ENCODE data around the gene ADAM19.

Gene ADAM19

DNA sequence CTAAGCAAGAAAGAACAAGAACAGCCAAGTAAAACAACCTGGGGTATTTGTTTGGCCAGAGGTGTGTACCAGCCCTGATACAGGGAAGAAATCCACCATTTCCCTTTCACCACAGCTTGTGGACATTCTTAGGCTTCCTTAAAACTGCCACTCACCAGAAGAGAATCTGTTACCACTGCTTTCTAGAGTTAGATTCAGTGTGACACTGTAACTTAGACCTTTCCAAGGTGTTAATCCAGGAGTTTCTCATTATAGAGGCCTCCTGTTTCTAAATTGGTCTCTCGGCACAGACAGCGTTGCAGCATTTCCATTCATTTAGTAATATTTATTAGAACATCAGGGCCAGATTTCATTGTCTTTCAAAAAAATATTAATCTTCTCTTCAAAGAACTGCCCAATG lies 60.6 kb downstream of the ADAM19 start:
- TF ChIP-seq, protein P1, sequence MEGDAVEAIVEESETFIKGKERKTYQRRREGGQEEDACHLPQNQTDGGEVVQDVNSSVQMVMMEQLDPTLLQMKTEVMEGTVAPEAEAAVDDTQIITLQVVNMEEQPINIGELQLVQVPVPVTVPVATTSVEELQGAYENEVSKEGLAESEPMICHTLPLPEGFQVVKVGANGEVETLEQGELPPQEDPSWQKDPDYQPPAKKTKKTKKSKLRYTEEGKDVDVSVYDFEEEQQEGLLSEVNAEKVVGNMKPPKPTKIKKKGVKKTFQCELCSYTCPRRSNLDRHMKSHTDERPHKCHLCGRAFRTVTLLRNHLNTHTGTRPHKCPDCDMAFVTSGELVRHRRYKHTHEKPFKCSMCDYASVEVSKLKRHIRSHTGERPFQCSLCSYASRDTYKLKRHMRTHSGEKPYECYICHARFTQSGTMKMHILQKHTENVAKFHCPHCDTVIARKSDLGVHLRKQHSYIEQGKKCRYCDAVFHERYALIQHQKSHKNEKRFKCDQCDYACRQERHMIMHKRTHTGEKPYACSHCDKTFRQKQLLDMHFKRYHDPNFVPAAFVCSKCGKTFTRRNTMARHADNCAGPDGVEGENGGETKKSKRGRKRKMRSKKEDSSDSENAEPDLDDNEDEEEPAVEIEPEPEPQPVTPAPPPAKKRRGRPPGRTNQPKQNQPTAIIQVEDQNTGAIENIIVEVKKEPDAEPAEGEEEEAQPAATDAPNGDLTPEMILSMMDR (IDR thresholded peaks at IDR 0.05; ENCODE audit: low read depth, low read length, missing control alignments), result no peak
- in situ Hi-C loops (cut with HindIII; ENCODE audit: low pct_ligation_motif_present, low sequenced_read_pairs), result no loop called here
- Histone ChIP-seq H3K4me3 (ENCODE audit: low read depth, low read length) (no peak overlapping the region), H3K27ac (no peak overlapping the region), H3K36me3 (replicated peaks) (peaks cover 69% of the 10 kb centered on the region), H3K27me3 (replicated peaks) (no peaks in the 10 kb centered on the region)
- DNase-seq, result no peak

DNA sequence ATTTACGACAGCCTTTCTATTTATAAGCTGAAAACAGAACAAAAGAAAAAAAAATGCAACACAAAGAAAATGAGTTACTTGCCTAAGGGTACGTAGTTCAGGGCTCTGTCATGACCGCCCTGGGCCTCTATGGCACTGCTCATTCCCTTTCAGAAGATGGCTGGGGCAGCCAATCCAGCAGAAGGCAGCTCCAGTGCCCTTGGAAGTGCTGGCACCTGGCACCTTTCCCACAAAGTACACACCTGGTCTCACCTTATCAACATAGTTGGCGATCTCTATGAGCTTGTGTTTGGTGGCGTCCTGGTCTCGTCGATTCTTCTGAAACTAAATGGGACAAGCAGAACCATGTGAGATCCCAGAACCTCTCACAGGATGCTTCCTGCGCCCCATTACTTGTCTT lies 62.4 kb downstream of the ADAM19 start:
- H3K27ac ChIP-seq, result peak overlapping the region; percentile 99
- H3K36me3 ChIP-seq (replicated peaks), result peaks cover 67% of the 10 kb centered on the region

DNA sequence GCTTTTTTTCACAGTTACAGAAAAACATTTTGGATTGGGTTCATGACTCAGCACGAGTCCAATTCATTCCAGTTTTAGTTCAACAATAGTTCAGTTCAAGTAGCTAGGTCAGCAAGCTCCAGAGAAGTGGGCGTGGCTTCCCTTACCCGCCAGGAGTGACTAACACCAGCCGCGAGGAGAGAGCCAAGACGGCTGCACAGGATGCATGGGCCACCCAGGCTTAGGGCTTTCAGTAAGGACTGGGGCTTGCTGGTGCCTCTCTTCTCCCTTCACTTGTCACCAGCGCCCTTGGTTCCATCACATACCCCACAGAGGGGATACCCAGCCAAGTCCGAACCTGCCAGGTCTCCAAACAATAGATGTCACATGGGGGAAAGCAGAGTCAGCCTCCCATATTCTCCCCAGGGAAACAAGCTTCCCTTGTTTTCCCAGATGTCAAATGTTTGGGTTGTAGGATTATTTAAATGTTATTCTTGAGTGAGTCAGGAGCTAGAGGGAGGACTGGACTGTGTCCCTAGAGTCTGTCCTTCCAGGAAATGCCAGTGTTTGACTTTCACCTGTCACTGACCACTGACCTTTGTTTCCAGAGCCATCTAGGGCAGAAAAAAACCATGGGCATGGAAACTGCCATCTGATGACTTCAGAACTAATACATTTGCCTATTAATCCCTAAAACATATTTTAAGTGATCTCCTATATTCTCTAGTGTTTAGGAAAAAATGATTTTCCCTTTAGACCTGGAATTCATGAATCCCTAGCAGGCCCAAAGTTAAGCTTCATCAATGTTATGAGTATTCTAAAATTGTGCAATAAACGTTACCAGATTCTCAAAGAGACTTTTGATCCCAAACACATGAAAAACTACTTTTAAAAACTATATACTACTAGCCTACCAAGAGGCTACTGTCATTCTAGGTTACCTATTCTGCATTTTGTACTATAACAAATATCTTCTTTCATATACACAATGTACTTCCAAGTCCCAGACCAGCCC lies 63.6 kb downstream of the ADAM19 start:
- peak overlapping the region; percentile 99 for H3K27ac ChIP-seq
- DNase-seq, result peak; percentile 99

More for the DNA sequence above, 62.4 kb downstream of the ADAM19 start:
- Histone ChIP-seq H3K4me3 (ENCODE audit: low read depth, low read length) (no peak overlapping the region), H3K27me3 (replicated peaks) (no peaks in the 10 kb centered on the region)
- no peak for DNase-seq
- in situ Hi-C loops (cut with HindIII; ENCODE audit: low pct_ligation_motif_present, low sequenced_read_pairs), result no loop called here
- TF ChIP-seq, protein P1 (IDR thresholded peaks at IDR 0.05; ENCODE audit: low read depth, low read length, missing control alignments), result no peak

DNA sequence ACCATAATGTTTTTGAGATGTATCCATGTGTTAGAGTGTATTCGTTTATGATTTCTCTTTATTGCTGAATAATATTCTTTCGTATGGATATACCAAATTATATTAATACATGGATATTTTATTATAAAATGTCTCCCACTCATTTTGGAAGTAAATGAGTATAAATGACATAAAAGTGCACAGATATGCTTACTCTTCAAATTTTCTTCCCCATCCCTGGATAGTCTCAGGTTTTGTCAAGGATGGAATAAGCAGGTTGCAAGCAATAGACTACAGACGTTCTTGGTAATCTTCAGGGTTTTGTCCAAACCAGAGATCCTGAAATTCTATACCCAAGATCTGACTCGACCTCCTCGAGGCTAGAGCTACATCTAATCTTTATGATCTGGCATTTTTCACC lies 64.9 kb downstream of the ADAM19 start:
- DNase-seq, result no peak
- no peaks in the 10 kb centered on the region for H3K27me3 ChIP-seq (replicated peaks)
- in situ Hi-C loops (cut with HindIII; ENCODE audit: low pct_ligation_motif_present, low sequenced_read_pairs), result no loop called here
- TF ChIP-seq, protein P1 (IDR thresholded peaks at IDR 0.05; ENCODE audit: low read depth, low read length, missing control alignments), result no peak
- H3K4me3 ChIP-seq (ENCODE audit: low read depth, low read length), result no peak overlapping the region
- peak overlapping the region; percentile 99 for H3K27ac ChIP-seq
- H3K36me3 ChIP-seq (replicated peaks), result peaks cover 76% of the 10 kb centered on the region

More for the DNA sequence above, 63.6 kb downstream of the ADAM19 start:
- no peaks in the 10 kb centered on the region for H3K27me3 ChIP-seq (replicated peaks)
- peaks cover 65% of the 10 kb centered on the region for H3K36me3 ChIP-seq (replicated peaks)
- in situ Hi-C loops (cut with HindIII; ENCODE audit: low pct_ligation_motif_present, low sequenced_read_pairs), result no loop called here
- no peak overlapping the region for H3K4me3 ChIP-seq (ENCODE audit: low read depth, low read length)
- TF ChIP-seq, protein P1 (IDR thresholded peaks at IDR 0.05; ENCODE audit: low read depth, low read length, missing control alignments), result no peak

DNA sequence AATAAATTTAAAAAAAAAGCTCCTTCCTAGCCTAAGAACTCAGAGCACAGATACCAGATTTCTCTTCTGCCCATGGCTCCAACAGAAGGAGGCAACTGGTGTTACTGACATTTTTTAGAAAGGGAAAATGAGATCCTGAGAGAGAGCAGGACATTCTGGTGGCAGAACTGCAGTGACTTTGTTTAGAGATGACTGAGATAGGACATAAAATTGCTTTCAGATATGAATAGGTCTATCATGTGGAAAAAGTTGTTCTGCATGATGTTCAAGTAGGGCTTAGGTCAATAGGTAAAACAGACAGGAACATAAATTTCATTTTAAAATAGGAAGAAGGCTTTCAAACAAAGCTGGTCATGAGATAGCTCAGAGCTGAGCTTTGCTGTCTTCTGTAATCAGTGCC lies 66.0 kb downstream of the ADAM19 start:
- H3K36me3 ChIP-seq (replicated peaks), result peaks cover 75% of the 10 kb centered on the region
- in situ Hi-C loops (cut with HindIII; ENCODE audit: low pct_ligation_motif_present, low sequenced_read_pairs), result no loop called here

More for the DNA sequence above, 66.0 kb downstream of the ADAM19 start:
- DNase-seq, result no peak
- no peak overlapping the region for H3K4me3 ChIP-seq (ENCODE audit: low read depth, low read length)
- peak overlapping the region; percentile 8 for H3K27ac ChIP-seq
- H3K27me3 ChIP-seq (replicated peaks), result no peaks in the 10 kb centered on the region
- TF ChIP-seq, protein P1 (IDR thresholded peaks at IDR 0.05; ENCODE audit: low read depth, low read length, missing control alignments), result no peak

All from brain microvascular endothelial cell (primary cell).